ENCODE results near the gene TMPRSS9.

- TF ChIP-seq GATA2 (IDR thresholded peaks at IDR 0.05; ENCODE audit: low read depth, low read length): no peak
- TF ChIP-seq GATA3 (IDR thresholded peaks at IDR 0.05; ENCODE audit: low read depth, low read length): no peak
Observed at GRCh38 chr19:2381148-2381820, 21.2 kb downstream of the TMPRSS9 start.

Measured in SH-SY5Y (cell line).